ENCODE data around the gene ATP5F1D. TPM values are rescaled to one million over a fixed set of nuclear protein-coding genes. Genes with fewer than 3 reads are reported as not detected.
"Not testable (repeated sequence)": the region's sequence is repeated elsewhere in the genome, so short reads cannot be mapped to it uniquely, and the experiment has no call there.

The ATP5F1D gene
- total and polyA plus RNA-seq, 2 of the 13 experiments (the other 11 are each of a cell fraction or from before 2014, with no cell fraction given) = 39.4 to 78.7 TPM

DNA sequence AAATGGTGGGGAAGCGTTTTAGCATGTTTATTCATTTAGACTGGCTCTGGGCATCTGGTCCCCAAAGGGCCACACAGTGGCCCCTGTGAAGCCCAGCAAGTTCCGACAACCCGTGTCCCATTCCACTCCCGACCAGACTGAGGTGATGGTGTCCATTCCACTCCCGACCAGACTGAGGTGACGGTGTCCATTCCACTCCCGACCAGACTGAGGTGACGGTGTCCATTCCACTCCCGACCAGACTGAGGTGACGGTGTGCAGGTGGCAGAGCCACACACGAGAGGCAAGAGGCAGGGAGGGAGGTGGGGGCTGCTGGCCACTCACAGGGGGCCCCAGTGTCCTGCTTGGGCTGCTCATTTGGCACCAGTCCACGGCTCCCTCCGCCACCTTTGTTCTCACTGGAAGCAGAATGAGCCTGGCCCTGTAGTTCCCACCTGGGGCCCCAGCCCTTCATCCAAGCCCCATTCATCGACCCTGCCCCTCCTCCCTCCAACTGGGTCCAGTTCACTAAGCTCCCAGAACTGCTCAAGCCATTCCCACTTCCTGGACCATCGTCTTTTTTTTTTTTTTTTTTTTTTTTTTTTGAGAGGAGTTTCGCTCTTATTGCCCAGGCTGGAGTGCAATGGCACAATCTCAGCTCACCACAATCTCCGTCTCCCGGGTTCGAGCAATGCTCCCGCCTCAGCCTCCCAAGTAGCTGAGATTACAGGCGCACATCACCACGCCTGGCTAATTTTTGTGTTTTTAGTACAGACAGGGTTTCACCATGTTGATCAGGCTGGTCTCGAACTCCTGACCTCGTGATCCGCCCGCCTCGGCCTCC lies 4.9 kb downstream of the ATP5F1D start (continued):
- TF ChIP-seq IRF9 (CRISPR knock-in tag; IDR thresholded peaks at IDR 0.05; ENCODE audit: borderline replicate concordance) (peak; percentile 64; the same call in 1 of the 2 replicates), SIN3A (IDR thresholded peaks at IDR 0.05; ENCODE audit: borderline replicate concordance, low read depth, low read length) (0 out of 2 replicates have a peak, but pooled peaks have one; percentile 38), SMAD1 (CRISPR knock-in tag; IDR thresholded peaks at IDR 0.05; ENCODE audit: borderline replicate concordance, low read depth) (0 out of 2 replicates have a peak, but pooled peaks have one; percentile 74), RARA (CRISPR knock-in tag; IDR thresholded peaks at IDR 0.05) (peak; percentile 73), EP300 (IDR thresholded peaks at IDR 0.05; ENCODE audit: low read depth in 2 of 2, low read length in 2 of 2) (peak in 1 of 2 experiments; percentile 49; a peak in 2 of 4 replicates), DRAP1 (CRISPR knock-in tag; IDR thresholded peaks at IDR 0.05) (0 out of 2 replicates have a peak, but pooled peaks have one; percentile 48), SALL1 (CRISPR knock-in tag; IDR thresholded peaks at IDR 0.05) (peak; percentile 58), HDAC1 (CRISPR knock-in tag; IDR thresholded peaks at IDR 0.05) (peak; percentile 28), SP4 (CRISPR knock-in tag; IDR thresholded peaks at IDR 0.05) (0 out of 2 replicates have a peak, but pooled peaks have one; percentile 16), MIXL1 (CRISPR knock-in tag; IDR thresholded peaks at IDR 0.05) (0 out of 2 replicates have a peak, but pooled peaks have one; percentile 25), ZBED4 (CRISPR knock-in tag; IDR thresholded peaks at IDR 0.05; ENCODE audit: borderline replicate concordance) (peak; percentile 88; the same call in 1 of the 2 replicates), ZNF598 (CRISPR knock-in tag; IDR thresholded peaks at IDR 0.05; ENCODE audit: borderline replicate concordance) (peak; percentile 72; the same call in 1 of the 2 replicates), NONO (CRISPR knock-in tag; conservative IDR thresholded peaks at IDR 0.05) (peak; percentile 51; the same call in 1 of the 2 replicates)
- not testable (repeated sequence) for TF ChIP-seq EP300 (CRISPR knock-in tag; IDR thresholded peaks at IDR 0.05; ENCODE audit: borderline replicate concordance); NONO (IDR thresholded peaks at IDR 0.05)
- TF ChIP-seq, protein P1, sequence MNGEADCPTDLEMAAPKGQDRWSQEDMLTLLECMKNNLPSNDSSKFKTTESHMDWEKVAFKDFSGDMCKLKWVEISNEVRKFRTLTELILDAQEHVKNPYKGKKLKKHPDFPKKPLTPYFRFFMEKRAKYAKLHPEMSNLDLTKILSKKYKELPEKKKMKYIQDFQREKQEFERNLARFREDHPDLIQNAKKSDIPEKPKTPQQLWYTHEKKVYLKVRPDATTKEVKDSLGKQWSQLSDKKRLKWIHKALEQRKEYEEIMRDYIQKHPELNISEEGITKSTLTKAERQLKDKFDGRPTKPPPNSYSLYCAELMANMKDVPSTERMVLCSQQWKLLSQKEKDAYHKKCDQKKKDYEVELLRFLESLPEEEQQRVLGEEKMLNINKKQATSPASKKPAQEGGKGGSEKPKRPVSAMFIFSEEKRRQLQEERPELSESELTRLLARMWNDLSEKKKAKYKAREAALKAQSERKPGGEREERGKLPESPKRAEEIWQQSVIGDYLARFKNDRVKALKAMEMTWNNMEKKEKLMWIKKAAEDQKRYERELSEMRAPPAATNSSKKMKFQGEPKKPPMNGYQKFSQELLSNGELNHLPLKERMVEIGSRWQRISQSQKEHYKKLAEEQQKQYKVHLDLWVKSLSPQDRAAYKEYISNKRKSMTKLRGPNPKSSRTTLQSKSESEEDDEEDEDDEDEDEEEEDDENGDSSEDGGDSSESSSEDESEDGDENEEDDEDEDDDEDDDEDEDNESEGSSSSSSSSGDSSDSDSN (CRISPR knock-in tag; IDR thresholded peaks at IDR 0.05) = peak; percentile 50; the same call in 1 of the 2 replicates
- TF ChIP-seq, protein P2, sequence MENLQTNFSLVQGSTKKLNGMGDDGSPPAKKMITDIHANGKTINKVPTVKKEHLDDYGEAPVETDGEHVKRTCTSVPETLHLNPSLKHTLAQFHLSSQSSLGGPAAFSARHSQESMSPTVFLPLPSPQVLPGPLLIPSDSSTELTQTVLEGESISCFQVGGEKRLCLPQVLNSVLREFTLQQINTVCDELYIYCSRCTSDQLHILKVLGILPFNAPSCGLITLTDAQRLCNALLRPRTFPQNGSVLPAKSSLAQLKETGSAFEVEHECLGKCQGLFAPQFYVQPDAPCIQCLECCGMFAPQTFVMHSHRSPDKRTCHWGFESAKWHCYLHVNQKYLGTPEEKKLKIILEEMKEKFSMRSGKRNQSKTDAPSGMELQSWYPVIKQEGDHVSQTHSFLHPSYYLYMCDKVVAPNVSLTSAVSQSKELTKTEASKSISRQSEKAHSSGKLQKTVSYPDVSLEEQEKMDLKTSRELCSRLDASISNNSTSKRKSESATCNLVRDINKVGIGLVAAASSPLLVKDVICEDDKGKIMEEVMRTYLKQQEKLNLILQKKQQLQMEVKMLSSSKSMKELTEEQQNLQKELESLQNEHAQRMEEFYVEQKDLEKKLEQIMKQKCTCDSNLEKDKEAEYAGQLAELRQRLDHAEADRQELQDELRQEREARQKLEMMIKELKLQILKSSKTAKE (CRISPR knock-in tag; IDR thresholded peaks at IDR 0.05; ENCODE audit: borderline replicate concordance) = peak; percentile 13; the same call in 1 of the 2 replicates

Data from HepG2 (cell line).